HL-60/S4 (cell line): ENCODE data around the gene PSG3.
"Not testable (repeated sequence)": the region's sequence is repeated elsewhere in the genome, so short reads cannot be mapped to it uniquely, and the experiment has no call there.

Experiments used
- in situ Hi-C: fragments of 300-500 bp; cut with MboI; formaldehyde crosslinking; loops from 2 replicates; pipeline ENCODE4 v1.14.3; 2022; ENCODE audit warnings: low sequenced_read_pairs

Gene PSG3

GRCh38 chr19:42697884-42698283 lies 42.4 kb downstream of the PSG3 start:
- in situ Hi-C loops = no loop called here

GRCh38 chr19:42695811-42696503 lies 44.3 kb downstream of the PSG3 start:
- in situ Hi-C loops = no loop called here

GRCh38 chr19:42693760-42694350 lies 46.4 kb downstream of the PSG3 start:
- in situ Hi-C loops = no loop called here

DNA sequence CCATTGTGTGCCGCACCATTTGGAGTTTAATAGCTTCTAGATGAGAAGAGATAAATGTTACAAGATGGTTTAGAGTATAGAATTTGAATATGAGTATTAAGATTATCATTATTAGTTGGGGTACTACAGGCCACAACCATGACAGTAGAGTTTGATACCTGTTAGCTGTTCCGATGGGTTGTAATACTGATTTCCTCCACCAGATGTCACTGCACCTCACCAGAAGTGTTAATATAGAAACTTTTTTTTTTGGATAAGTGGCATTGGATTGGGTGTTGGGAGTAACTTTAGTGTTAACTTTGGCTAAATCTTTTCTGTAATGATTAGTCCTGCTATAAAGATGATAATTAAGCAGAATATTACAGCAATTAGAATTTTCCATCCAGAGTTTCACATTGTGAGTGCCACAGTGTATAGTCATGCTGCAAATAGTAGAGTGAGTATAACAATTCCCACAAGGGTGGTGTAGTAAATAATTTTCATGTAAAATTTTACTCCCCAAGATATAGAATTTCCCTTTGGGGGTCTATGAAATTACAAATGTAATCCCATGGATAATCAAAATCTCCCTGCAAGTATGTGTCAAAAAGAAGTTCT lies 56.3 kb downstream of the PSG3 start:
- in situ Hi-C loops = no loop called here

DNA sequence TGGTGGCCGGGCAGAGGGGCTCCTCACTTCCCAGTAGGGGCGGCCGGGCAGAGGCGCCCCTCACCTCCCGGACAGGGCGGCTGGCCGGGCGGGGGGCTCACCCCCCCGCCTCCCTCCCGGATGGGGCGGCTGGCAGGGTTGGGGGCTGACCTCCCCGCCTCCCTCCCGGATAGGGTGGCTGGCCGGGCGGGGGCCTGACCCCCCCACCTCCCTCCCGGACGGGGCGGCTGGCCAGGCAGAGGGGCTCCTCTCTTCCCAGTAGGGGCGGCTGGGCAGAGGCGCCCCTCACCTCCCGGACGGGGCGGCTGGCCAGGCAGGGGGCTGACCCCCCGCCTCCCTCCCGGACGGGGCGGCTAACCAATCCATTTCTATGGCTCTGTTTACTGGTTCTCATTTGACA lies 64.0 kb downstream of the PSG3 start:
- in situ Hi-C loops = not testable (repeated sequence)

DNA sequence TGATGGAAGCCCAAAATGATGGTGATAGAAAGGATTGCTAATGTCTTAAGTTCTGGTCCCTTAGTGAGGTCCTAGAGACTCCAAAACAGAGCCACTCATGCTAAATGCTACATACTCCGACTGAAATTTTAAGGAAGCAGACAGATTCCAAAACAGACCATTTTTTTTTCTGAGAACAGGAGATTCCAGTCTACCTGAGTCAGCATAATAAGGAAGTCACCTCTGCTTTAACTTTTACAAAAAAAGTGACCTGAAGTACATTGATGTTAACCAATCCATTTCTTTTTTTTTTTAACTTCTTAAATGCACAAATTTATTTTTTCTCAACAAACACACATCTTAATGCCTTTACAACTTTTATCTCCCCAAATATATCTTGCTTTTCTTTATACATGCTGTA lies 65.7 kb downstream of the PSG3 start:
- in situ Hi-C loops = not testable (repeated sequence)
